ENCODE results near the gene DPF3. TPM values are rescaled to one million over a fixed set of nuclear protein-coding genes. Genes with fewer than 3 reads are reported as not detected.

DPF3 gene
- total RNA-seq, 1 donor from 2014 or later, result 0.89 TPM

DNA sequence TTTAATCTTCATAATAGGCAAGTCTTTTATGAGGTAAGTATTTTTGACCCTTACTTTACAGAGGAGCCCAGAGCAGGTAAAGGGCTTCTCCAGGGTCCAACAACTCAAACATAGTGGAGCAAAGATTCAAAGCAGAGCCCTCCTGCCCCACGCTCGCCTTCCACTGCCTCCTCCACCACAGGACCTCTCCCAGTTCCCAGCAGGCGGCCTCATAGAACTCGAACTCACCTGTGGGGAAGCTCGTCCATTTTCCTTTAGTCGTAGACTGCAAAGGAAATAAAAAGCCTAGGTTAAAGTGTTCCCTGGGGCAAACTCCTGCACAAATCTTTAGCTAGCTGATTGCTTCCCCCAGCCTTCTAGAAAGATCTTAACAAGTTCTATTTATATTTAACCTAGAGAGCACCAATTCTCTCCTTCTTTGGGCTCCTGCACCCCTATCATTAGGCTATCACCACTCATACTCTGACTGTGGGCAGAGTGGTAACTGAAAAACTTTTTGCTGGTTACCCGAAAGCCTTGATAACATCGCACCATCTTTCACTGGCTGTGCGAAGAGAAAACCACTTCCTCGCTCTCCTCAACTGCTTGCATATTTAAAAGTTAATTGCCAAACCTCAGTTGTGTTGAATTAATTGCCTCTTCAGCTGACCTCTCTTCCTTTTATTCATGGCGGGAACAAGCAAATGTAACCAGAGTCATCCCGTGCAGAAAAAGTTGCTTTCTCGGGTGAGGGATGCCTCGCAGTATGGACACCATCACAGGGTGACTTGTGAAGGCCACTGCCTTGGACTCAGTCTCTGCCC, 299.6 kb downstream of the DPF3 start:
- no peak for DNase-seq

- no peak for DNase-seq
These were observed 302.5 kb downstream of the DPF3 start for GRCh38 chr14:72591391-72591790.

DNA sequence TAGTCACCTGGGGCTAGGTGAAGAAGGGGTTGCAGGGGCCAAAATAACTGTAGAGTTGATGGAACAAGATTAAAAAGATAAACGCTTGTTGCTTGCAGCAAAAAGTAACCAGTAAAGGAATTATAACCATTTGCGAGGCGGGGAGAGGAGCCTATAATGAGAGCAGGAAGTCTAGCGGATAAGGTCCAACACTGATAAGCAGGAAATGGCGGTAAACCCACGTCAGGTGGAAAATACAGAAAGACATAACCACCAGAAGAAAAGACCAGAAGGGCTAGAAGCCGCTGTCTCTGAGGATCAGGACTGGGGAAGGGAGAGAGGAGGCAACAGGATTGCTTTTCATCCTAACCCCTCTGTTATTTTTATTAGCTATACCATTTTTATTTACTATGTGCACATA, 303.3 kb downstream of the DPF3 start:
- no peak for DNase-seq

GRCh38 chr14:72589652-72590051, 304.2 kb downstream of the DPF3 start:
- no peak for DNase-seq

- DNase-seq, result no peak
These were observed 305.4 kb downstream of the DPF3 start for GRCh38 chr14:72588521-72588920.

GRCh38 chr14:72583316-72584272, 310.3 kb downstream of the DPF3 start:
- no peak for DNase-seq

DNA sequence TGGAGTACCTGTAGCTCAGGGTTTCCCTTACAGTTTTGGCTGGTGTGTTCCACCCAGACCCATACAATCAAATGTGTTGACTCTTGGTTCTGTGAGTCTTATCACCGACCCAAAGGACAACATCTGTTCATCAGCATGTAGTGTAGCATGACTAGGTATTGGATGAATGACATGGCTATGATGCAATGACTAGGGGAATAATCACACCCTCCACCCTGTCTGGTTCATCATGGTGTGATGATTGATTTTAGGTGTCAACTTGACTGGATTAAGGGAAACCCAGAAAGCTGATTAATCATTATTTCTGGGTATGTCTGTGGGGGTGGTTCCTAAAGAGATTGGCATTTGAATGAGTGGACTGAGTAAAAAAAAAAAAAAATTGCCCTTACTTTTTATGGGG, 311.3 kb downstream of the DPF3 start:
- no peak for DNase-seq

GRCh38 chr14:72578514-72578913, 315.4 kb downstream of the DPF3 start:
- no peak for DNase-seq

DNA sequence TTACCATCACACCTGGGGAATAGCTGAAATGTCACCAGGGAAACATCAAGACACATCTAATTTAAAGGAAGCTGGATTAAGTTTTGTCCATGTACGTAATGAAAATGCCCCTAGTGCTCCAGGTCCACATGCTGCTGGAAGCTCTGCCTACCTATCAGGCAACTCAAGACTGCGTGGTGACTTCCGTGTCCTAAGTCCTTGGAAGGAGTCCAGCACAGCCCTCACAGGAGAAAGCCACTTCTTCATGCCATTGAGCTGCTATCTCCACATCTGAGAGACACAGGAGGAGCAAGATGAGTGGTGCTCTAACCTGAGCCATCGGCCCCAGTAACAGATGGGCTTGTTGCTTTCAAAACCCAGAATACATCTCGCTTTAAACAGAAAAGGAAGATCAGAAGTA, 316.4 kb downstream of the DPF3 start:
- no peak for DNase-seq

DNA sequence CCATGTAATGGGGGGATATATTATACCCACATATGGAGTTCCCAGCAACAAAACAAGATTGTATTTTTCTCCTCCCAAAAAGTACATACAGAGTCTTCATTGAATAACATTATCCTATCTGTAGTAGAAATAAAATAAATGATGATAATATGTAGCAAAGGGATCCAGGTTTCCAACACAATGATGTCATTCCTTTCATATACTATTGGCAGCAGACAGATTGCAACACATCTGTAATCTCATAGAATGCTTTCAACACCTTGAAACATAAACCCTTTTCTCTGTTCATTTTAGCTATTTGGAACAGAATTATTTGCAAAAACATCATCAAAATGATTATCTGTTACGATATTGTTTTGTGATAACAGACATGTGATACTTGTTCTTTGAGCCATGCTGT, 317.6 kb downstream of the DPF3 start:
- no peak for DNase-seq

DNA sequence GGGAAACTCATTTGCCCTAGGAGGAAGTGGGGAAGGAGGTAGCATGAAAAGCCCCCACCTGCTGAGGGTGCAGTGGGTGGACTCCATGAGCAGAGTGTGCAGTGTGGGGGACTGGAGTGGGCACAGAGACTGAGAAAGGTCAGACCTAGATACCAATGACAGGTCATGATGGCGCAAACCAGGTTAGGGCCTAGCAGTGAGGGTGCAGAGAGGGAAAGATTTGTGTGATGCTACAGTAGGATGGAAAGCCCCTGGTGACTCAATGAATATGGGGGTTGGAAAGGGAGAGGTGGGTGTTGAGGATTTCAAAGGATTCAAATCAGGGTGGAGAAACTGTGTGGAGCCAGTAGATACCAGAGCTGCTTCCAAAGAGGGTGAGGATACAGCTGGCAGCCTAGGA, 319.2 kb downstream of the DPF3 start:
- DNase-seq, result no peak

DNA sequence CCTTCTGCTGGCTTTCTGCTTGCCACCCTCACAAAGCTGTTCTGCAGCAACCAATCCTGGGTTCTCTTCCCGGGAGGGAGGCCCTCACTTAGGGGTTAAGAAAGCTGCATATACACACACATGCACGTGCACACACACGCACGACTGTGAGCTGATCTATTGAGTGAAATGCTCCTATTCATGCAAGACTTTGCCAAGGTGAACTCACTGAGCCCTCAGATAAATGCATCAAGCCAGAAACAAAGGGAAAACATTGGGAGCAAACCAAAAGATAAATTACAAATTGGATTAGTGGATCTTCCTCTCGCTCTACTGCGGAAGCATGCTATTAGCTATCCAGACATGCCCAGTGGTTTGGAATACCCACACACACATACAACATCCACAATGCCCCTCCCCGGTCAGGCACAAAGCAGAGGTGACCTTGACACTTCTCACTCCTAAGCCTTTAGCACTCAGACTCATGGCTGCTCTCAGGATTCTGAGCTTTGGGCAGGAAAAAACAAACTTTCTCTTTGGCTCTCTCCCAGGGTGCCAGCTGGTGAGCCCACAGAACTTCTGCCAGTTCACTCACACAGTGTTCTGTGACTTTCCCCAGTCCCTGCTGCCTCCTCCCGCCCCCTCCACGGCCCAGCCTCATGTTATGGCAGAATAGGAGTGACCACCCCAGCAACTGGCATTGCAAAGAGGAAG, 320.0 kb downstream of the DPF3 start:
- DNase-seq, result no peak

Small RNA genes within 50 kb of the gene (small RNA-seq; reads per million reads assigned to genes)
- not detected for gene RF00019 (ENCODE audit: low replicate concordance)

Other genes starting within 250 kb of the DPF3 start
- 10.3 TPM for gene DCAF4, start 32.4 kb upstream of the DPF3 start, total RNA-seq
- 11.4 TPM for gene ZFYVE1, start 133.0 kb upstream of the DPF3 start, total RNA-seq
- 56.7 TPM for gene RBM25, start 164.4 kb upstream of the DPF3 start, total RNA-seq
- 43.5 TPM for gene PSEN1, start 242.4 kb upstream of the DPF3 start, total RNA-seq

Data from skin of body (tissue), 3 donors.